Neural cell (in vitro differentiated cells): ENCODE results near the gene MBD6.

Experiments
- POLR2AphosphoS5 ChIP-seq: IDR thresholded peaks from 2 replicates; pipeline ENCODE4 v1.6.1; 2012
- RAD21 ChIP-seq: fragments of 450-650 bp; conservative IDR thresholded peaks from 2 replicates; pipeline ENCODE4 v1.6.1; 2014; ENCODE audit warnings: antibody characterized with exemption, mild to moderate bottlenecking, moderate library complexity
- TF ChIP-seq, protein P1 (sequence below): fragments of 450-650 bp; IDR thresholded peaks from 2 replicates; pipeline ENCODE4 v1.5.1; 2014; ENCODE audit warnings: antibody characterized with exemption, mild to moderate bottlenecking, moderate library complexity; ENCODE audit not compliant: poor library complexity, severe bottlenecking
- TF ChIP-seq, protein P2 (sequence below): IDR thresholded peaks from 2 replicates; pipeline ENCODE4 v1.6.1; 2012; ENCODE audit warnings: borderline replicate concordance

DNA sequence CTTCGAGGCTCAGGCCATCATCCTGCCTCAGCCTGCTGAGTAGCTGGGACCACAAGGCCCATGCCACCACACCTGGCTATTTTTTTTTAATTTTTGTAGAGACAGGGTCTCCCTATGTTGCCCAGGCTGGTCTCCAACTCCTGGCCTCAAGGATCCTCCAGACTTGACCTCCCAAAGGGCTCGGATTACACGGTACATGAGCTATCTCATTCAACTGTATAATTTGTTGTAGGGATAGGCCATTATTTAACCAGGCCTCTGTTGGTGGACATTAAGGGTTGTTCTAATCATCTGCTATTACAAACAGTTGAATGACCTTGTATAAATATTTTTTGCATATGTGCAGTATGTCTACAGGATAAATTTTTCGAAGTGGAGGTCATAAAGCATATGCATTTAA is 36.2 kb downstream of the MBD6 start:
- TF ChIP-seq, protein P1, sequence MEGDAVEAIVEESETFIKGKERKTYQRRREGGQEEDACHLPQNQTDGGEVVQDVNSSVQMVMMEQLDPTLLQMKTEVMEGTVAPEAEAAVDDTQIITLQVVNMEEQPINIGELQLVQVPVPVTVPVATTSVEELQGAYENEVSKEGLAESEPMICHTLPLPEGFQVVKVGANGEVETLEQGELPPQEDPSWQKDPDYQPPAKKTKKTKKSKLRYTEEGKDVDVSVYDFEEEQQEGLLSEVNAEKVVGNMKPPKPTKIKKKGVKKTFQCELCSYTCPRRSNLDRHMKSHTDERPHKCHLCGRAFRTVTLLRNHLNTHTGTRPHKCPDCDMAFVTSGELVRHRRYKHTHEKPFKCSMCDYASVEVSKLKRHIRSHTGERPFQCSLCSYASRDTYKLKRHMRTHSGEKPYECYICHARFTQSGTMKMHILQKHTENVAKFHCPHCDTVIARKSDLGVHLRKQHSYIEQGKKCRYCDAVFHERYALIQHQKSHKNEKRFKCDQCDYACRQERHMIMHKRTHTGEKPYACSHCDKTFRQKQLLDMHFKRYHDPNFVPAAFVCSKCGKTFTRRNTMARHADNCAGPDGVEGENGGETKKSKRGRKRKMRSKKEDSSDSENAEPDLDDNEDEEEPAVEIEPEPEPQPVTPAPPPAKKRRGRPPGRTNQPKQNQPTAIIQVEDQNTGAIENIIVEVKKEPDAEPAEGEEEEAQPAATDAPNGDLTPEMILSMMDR: no peak
- no peak for TF ChIP-seq POLR2AphosphoS5
- no peak for TF ChIP-seq RAD21
- TF ChIP-seq, protein P2, sequence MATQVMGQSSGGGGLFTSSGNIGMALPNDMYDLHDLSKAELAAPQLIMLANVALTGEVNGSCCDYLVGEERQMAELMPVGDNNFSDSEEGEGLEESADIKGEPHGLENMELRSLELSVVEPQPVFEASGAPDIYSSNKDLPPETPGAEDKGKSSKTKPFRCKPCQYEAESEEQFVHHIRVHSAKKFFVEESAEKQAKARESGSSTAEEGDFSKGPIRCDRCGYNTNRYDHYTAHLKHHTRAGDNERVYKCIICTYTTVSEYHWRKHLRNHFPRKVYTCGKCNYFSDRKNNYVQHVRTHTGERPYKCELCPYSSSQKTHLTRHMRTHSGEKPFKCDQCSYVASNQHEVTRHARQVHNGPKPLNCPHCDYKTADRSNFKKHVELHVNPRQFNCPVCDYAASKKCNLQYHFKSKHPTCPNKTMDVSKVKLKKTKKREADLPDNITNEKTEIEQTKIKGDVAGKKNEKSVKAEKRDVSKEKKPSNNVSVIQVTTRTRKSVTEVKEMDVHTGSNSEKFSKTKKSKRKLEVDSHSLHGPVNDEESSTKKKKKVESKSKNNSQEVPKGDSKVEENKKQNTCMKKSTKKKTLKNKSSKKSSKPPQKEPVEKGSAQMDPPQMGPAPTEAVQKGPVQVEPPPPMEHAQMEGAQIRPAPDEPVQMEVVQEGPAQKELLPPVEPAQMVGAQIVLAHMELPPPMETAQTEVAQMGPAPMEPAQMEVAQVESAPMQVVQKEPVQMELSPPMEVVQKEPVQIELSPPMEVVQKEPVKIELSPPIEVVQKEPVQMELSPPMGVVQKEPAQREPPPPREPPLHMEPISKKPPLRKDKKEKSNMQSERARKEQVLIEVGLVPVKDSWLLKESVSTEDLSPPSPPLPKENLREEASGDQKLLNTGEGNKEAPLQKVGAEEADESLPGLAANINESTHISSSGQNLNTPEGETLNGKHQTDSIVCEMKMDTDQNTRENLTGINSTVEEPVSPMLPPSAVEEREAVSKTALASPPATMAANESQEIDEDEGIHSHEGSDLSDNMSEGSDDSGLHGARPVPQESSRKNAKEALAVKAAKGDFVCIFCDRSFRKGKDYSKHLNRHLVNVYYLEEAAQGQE: no peak
